Upper lobe of left lung (tissue), 6 donors: Measurements from ENCODE around the gene VEPH1. TPM values are rescaled to one million over a fixed set of nuclear protein-coding genes. Genes with fewer than 3 reads are reported as not detected.
A peak's percentile ranks its signal among the peaks of the same experiment; 100 is the strongest.

Experiments
- ATAC-seq, 2 donors: fragments of 200-7000 bp; cut with Tn5 transposase; one replicate each; pipeline ENCODE4 v1.9.1; 2022; ENCODE audit warnings: mild to moderate bottlenecking in 2 of 2, moderate library complexity in 2 of 2; ENCODE audit not compliant: low FRiP score in 2 of 2
- DNase-seq, 2 donors: peaks; one replicate each; pipeline ENCODE4 v3.0.0-alpha.2; 2019 to 2020
- H3K27ac ChIP-seq, 4 donors: fragments of 200-600 bp; sonication (generic); one replicate each; pipeline ENCODE4 v1.5.1; 2016 to 2019
- H3K27me3 ChIP-seq, 4 donors: fragments of 200-600 bp; sonication (generic); one replicate each; pipeline ENCODE4 v1.5.1; 2017 to 2019
- H3K36me3 ChIP-seq, 4 donors: fragments of 200-600 bp; sonication (generic); one replicate each; pipeline ENCODE4 v1.5.1; 2016 to 2019
- H3K4me1 ChIP-seq, 4 donors: fragments of 200-600 bp; sonication (generic); one replicate each; pipeline ENCODE4 v1.5.1; 2018 to 2019
- H3K4me3 ChIP-seq, 4 donors: fragments of 200-600 bp; sonication (generic); one replicate each; pipeline ENCODE4 v1.5.1; 2017 to 2019; ENCODE audit warnings: mild to moderate bottlenecking in 2 of 4, moderate library complexity in 1 of 4
- H3K9me3 ChIP-seq, 4 donors: fragments of 200-600 bp; sonication (generic); one replicate each; pipeline ENCODE4 v1.5.1; 2018 to 2019
- CTCF ChIP-seq, 6 experiments: fragments of 450-650 bp in 4 of 6; fragments of 200-600 bp in 2 of 6; sonication (generic) in 2 of 6; IDR thresholded peaks; one replicate each; pipeline ENCODE4 v1.5.1; 2016 to 2019; ENCODE audit warnings: antibody characterized with exemption in 6 of 6
- EP300 ChIP-seq, 4 donors: sonication (generic); formaldehyde crosslinking; IDR thresholded peaks; one replicate each; pipeline ENCODE4 v1.5.1; 2017; ENCODE audit warnings: antibody characterized with exemption in 4 of 4, control low read depth in 2 of 4
- POLR2A ChIP-seq, 4 donors: fragments of 450-650 bp; IDR thresholded peaks; one replicate each; pipeline ENCODE4 v1.5.1; 2016 to 2017; ENCODE audit warnings: antibody characterized with exemption in 4 of 4, mild to moderate bottlenecking in 2 of 4
- POLR2AphosphoS5 ChIP-seq, 2 donors: sonication (generic); formaldehyde crosslinking; IDR thresholded peaks; one replicate each; pipeline ENCODE4 v1.5.1; 2017; ENCODE audit warnings: antibody characterized with exemption in 2 of 2
- WGBS, 2 donors: methylation state at CpG; one replicate each; pipeline ENCODE4 v1.1.5; 2017 to 2018; 5-methylcytosine and 5-hydroxymethylcytosine counted together
- total RNA-seq, 6 donors: library from RNA; depleted of rRNA in 4 of 6; stranded (reverse); fragments of >200 nt in 4 of 6; gene quantifications; one replicate each; pipeline versions ENCODE4 v1.1.0 to v1.2.1, GENCODE V29; 2016 to 2021
- donor health status: DM: no; HTN: no; CAD: no; lungs with moderate emphysema.
- donor health status: DM: no; HTN: yes; CAD: no; lungs with severe emphysema.

The VEPH1 gene
- total RNA-seq, 6 donors from 2014 or later = 78.6 to 229 (median 178) TPM

GRCh38 chr3:157443905-157444796, 59.1 kb downstream of the VEPH1 start:
- DNase-seq = no peak
- no peaks in the 10 kb centered on the region for H3K9me3 ChIP-seq
- H3K36me3 ChIP-seq = peaks cover 0 to 2% (median 0%) of the 10 kb centered on the region in 4 donors
- H3K27ac ChIP-seq = peak overlapping the region in 1 of 4 donors; percentile 5
- WGBS, 2 donors = 65 to 73% methylated on average over 3 of the region's 3 CpGs
- H3K4me3 ChIP-seq = no peak overlapping the region
- no peak for ATAC-seq
- H3K4me1 ChIP-seq = peaks cover 5 to 27% (median 16%) of the 10 kb centered on the region in 4 donors
- H3K27me3 ChIP-seq = no peaks in the 10 kb centered on the region
- no peak for TF ChIP-seq CTCF (IDR thresholded peaks at IDR 0.05)
- TF ChIP-seq POLR2A (IDR thresholded peaks at IDR 0.05) = no peak
- TF ChIP-seq POLR2AphosphoS5 (IDR thresholded peaks at IDR 0.05) = no peak
- TF ChIP-seq EP300 (IDR thresholded peaks at IDR 0.05) = no peak

- peak overlapping the region in 1 of 4 donors; percentile 68 for H3K27ac ChIP-seq
- 51 to 77% methylated on average over 2 of the region's 2 CpGs for WGBS, 2 donors
Observed at GRCh38 chr3:157442729-157443128, 60.5 kb downstream of the VEPH1 start.

GRCh38 chr3:157441102-157441624, 62.1 kb downstream of the VEPH1 start:
- WGBS, 2 donors = 79 to 89% methylated on average over 2 of the region's 2 CpGs

More at GRCh38 chr3:157442729-157443128, 60.5 kb downstream of the VEPH1 start:
- ATAC-seq = peak in 1 of 2 donors; percentile 62
- Histone ChIP-seq H3K4me1 (peaks cover 12 to 36% (median 24%) of the 10 kb centered on the region in 4 donors), H3K36me3 (peaks cover 0 to 2% (median 0%) of the 10 kb centered on the region in 4 donors), H3K9me3 (no peaks in the 10 kb centered on the region), H3K27me3 (no peaks in the 10 kb centered on the region), H3K4me3 (no peak overlapping the region)
- TF ChIP-seq CTCF (IDR thresholded peaks at IDR 0.05) (no peak), POLR2A (IDR thresholded peaks at IDR 0.05) (no peak), POLR2AphosphoS5 (IDR thresholded peaks at IDR 0.05) (no peak), EP300 (IDR thresholded peaks at IDR 0.05) (no peak)
- DNase-seq = no peak

GRCh38 chr3:157438194-157438730, 65.0 kb downstream of the VEPH1 start:
- peak overlapping the region; percentile 8 to 61 (median 56) for H3K4me3 ChIP-seq
- peak overlapping the region in 2 of 4 donors; percentile 67 to 71 for H3K27ac ChIP-seq
- peaks cover 0 to 2% (median 0%) of the 10 kb centered on the region in 4 donors for H3K36me3 ChIP-seq
- no peak for TF ChIP-seq CTCF (IDR thresholded peaks at IDR 0.05)
- no peak for TF ChIP-seq EP300 (IDR thresholded peaks at IDR 0.05)
- no peak for TF ChIP-seq POLR2A (IDR thresholded peaks at IDR 0.05)
- no peak for TF ChIP-seq POLR2AphosphoS5 (IDR thresholded peaks at IDR 0.05)
- whole genome bisulfite sequencing, 2 donors = 2 to 8% methylated on average over 22 of the region's 22 CpGs
- peak in 1 of 2 donors; percentile 20 for ATAC-seq
- H3K27me3 ChIP-seq = no peaks in the 10 kb centered on the region
- H3K9me3 ChIP-seq = no peaks in the 10 kb centered on the region
- peak in 1 of 2 donors; percentile 25 for DNase-seq
- H3K4me1 ChIP-seq = peaks cover 10 to 25% (median 21%) of the 10 kb centered on the region in 4 donors

More at GRCh38 chr3:157441102-157441624, 62.1 kb downstream of the VEPH1 start:
- no peak for TF ChIP-seq EP300 (IDR thresholded peaks at IDR 0.05)
- TF ChIP-seq POLR2AphosphoS5 (IDR thresholded peaks at IDR 0.05) = no peak
- TF ChIP-seq POLR2A (IDR thresholded peaks at IDR 0.05) = no peak
- TF ChIP-seq CTCF (IDR thresholded peaks at IDR 0.05) = no peak
- Histone ChIP-seq H3K9me3 (no peaks in the 10 kb centered on the region), H3K4me3 (no peak overlapping the region), H3K27me3 (no peaks in the 10 kb centered on the region), H3K36me3 (peaks cover 0 to 2% (median 0%) of the 10 kb centered on the region in 4 donors), H3K4me1 (peaks cover 12 to 39% (median 31%) of the 10 kb centered on the region in 4 donors), H3K27ac (no peak overlapping the region)
- no peak for DNase-seq
- no peak for ATAC-seq
